ENCODE results near the gene PSORS1C2. TPM values are rescaled to one million over a fixed set of nuclear protein-coding genes. Genes with fewer than 3 reads are reported as not detected.

The PSORS1C2 gene
- total RNA-seq, 4 donors from 2014 or later, result 5.9 to 63.0 (median 27.8) TPM

GRCh38 chr6:31145386-31145785 is 6.5 kb upstream of the PSORS1C2 start:
- Histone ChIP-seq H3K27me3 (no peaks in the 10 kb centered on the region), H3K27ac (no peak overlapping the region), H3K36me3 (peaks cover 33% of the 10 kb centered on the region), H3K4me3 (no peak overlapping the region), H3K4me1 (peaks cover 5% of the 10 kb centered on the region), H3K9me3 (no peaks in the 10 kb centered on the region)
- TF ChIP-seq EP300 (IDR thresholded peaks at IDR 0.05) (no peak), POLR2AphosphoS5 (IDR thresholded peaks at IDR 0.05) (no peak), CTCF (IDR thresholded peaks at IDR 0.05) (no peak), POLR2A (IDR thresholded peaks at IDR 0.05) (no peak)
- DNase-seq (ENCODE audit: low spot score in 2 of 2), result no peak
- WGBS, result 90% methylated on average over 10 of the region's 10 CpGs

GRCh38 chr6:31144970-31145340 is 6.1 kb upstream of the PSORS1C2 start:
- DNase-seq (ENCODE audit: low spot score in 2 of 2), result no peak
- TF ChIP-seq EP300 (IDR thresholded peaks at IDR 0.05), result no peak
- no peak for TF ChIP-seq CTCF (IDR thresholded peaks at IDR 0.05)
- no peak for TF ChIP-seq POLR2AphosphoS5 (IDR thresholded peaks at IDR 0.05)
- no peak for TF ChIP-seq POLR2A (IDR thresholded peaks at IDR 0.05)
- H3K4me3 ChIP-seq, result no peak overlapping the region
- peaks cover 5% of the 10 kb centered on the region for H3K4me1 ChIP-seq
- H3K36me3 ChIP-seq, result peaks cover 29% of the 10 kb centered on the region
- no peaks in the 10 kb centered on the region for H3K9me3 ChIP-seq
- H3K27ac ChIP-seq, result no peak overlapping the region
- 83% methylated on average over 11 of the region's 11 CpGs for WGBS
- no peaks in the 10 kb centered on the region for H3K27me3 ChIP-seq

GRCh38 chr6:31144296-31144969 is 5.6 kb upstream of the PSORS1C2 start:
- peaks cover 10% of the 10 kb centered on the region for H3K4me1 ChIP-seq
- H3K9me3 ChIP-seq, result no peaks in the 10 kb centered on the region
- no peak for DNase-seq (ENCODE audit: low spot score in 2 of 2)
- no peak overlapping the region for H3K27ac ChIP-seq
- no peak for TF ChIP-seq POLR2A (IDR thresholded peaks at IDR 0.05)
- TF ChIP-seq POLR2AphosphoS5 (IDR thresholded peaks at IDR 0.05), result no peak
- TF ChIP-seq EP300 (IDR thresholded peaks at IDR 0.05), result no peak
- no peak for TF ChIP-seq CTCF (IDR thresholded peaks at IDR 0.05)
- H3K27me3 ChIP-seq, result no peaks in the 10 kb centered on the region
- no peak overlapping the region for H3K4me3 ChIP-seq
- peaks cover 23% of the 10 kb centered on the region for H3K36me3 ChIP-seq
- WGBS, result 84% methylated on average over 18 of the region's 18 CpGs

- Histone ChIP-seq H3K4me3 (no peak overlapping the region), H3K36me3 (peaks cover 16% of the 10 kb centered on the region), H3K27ac (no peak overlapping the region), H3K27me3 (no peaks in the 10 kb centered on the region), H3K4me1 (peaks cover 19% of the 10 kb centered on the region), H3K9me3 (no peaks in the 10 kb centered on the region)
- no peak for DNase-seq (ENCODE audit: low spot score in 2 of 2)
- 32% methylated on average over 11 of the region's 11 CpGs for WGBS
- TF ChIP-seq EP300 (IDR thresholded peaks at IDR 0.05) (no peak), CTCF (IDR thresholded peaks at IDR 0.05) (no peak), POLR2A (IDR thresholded peaks at IDR 0.05) (no peak), POLR2AphosphoS5 (IDR thresholded peaks at IDR 0.05) (no peak)
These were observed 4.3 kb upstream of the PSORS1C2 start for GRCh38 chr6:31143148-31143547.

GRCh38 chr6:31142361-31142761 is 3.5 kb upstream of the PSORS1C2 start:
- no peak for DNase-seq (ENCODE audit: low spot score in 2 of 2)
- 15% methylated on average over 2 of the region's 2 CpGs for WGBS
- no peak overlapping the region for H3K4me3 ChIP-seq
- peaks cover 27% of the 10 kb centered on the region for H3K4me1 ChIP-seq
- H3K27ac ChIP-seq, result no peak overlapping the region
- H3K27me3 ChIP-seq, result no peaks in the 10 kb centered on the region
- H3K36me3 ChIP-seq, result peaks cover 15% of the 10 kb centered on the region
- H3K9me3 ChIP-seq, result no peaks in the 10 kb centered on the region
- no peak for TF ChIP-seq POLR2AphosphoS5 (IDR thresholded peaks at IDR 0.05)
- no peak for TF ChIP-seq EP300 (IDR thresholded peaks at IDR 0.05)
- TF ChIP-seq POLR2A (IDR thresholded peaks at IDR 0.05), result no peak
- TF ChIP-seq CTCF (IDR thresholded peaks at IDR 0.05), result no peak

Data from suprapubic skin (tissue), 4 donors.